ENCODE data around the gene RBSN.

Gene RBSN

GRCh38 chr3:15107075-15107947 lies 8.4 kb upstream of the RBSN start:
- no peak overlapping the region for H3K27ac ChIP-seq
- no peak for DNase-seq
- no peaks in the 10 kb centered on the region for H3K27me3 ChIP-seq (replicated peaks)
- H3K4me3 ChIP-seq (ENCODE audit: low read depth, low read length) = no peak overlapping the region
- TF ChIP-seq CTCF (IDR thresholded peaks at IDR 0.05; ENCODE audit: low read depth, low read length, missing control alignments) = no peak
- H3K36me3 ChIP-seq (replicated peaks) = no peaks in the 10 kb centered on the region
- in situ Hi-C loops (cut with HindIII; ENCODE audit: low pct_ligation_motif_present, low sequenced_read_pairs) = no loop called here

- TF ChIP-seq CTCF (IDR thresholded peaks at IDR 0.05; ENCODE audit: low read depth, low read length, missing control alignments) = no peak
- in situ Hi-C loops (cut with HindIII; ENCODE audit: low pct_ligation_motif_present, low sequenced_read_pairs) = no loop called here
Measured at GRCh38 chr3:15102836-15103235, 3.9 kb upstream of the RBSN start.

GRCh38 chr3:15102256-15102655 lies 3.3 kb upstream of the RBSN start:
- no peaks in the 10 kb centered on the region for H3K36me3 ChIP-seq (replicated peaks)
- in situ Hi-C loops (cut with HindIII; ENCODE audit: low pct_ligation_motif_present, low sequenced_read_pairs) = no loop called here
- no peaks in the 10 kb centered on the region for H3K27me3 ChIP-seq (replicated peaks)
- TF ChIP-seq CTCF (IDR thresholded peaks at IDR 0.05; ENCODE audit: low read depth, low read length, missing control alignments) = no peak
- H3K4me3 ChIP-seq (ENCODE audit: low read depth, low read length) = no peak overlapping the region
- no peak overlapping the region for H3K27ac ChIP-seq
- no peak for DNase-seq

More at GRCh38 chr3:15102836-15103235, 3.9 kb upstream of the RBSN start:
- Histone ChIP-seq H3K27ac (no peak overlapping the region), H3K36me3 (replicated peaks) (no peaks in the 10 kb centered on the region), H3K4me3 (ENCODE audit: low read depth, low read length) (no peak overlapping the region), H3K27me3 (replicated peaks) (no peaks in the 10 kb centered on the region)
- no peak for DNase-seq

- TF ChIP-seq CTCF (IDR thresholded peaks at IDR 0.05; ENCODE audit: low read depth, low read length, missing control alignments) = no peak
- Histone ChIP-seq H3K36me3 (replicated peaks) (peaks cover 10% of the 10 kb centered on the region), H3K27me3 (replicated peaks) (no peaks in the 10 kb centered on the region), H3K27ac (peak overlapping the region; percentile 88), H3K4me3 (ENCODE audit: low read depth, low read length) (peak overlapping the region; percentile 98)
- no peak for DNase-seq
- in situ Hi-C loops (cut with HindIII; ENCODE audit: low pct_ligation_motif_present, low sequenced_read_pairs) = no loop called here
Measured at GRCh38 chr3:15099364-15100098, 583 bp upstream of the RBSN start.

GRCh38 chr3:15097891-15098290 lies 1.1 kb downstream of the RBSN start:
- in situ Hi-C loops (cut with HindIII; ENCODE audit: low pct_ligation_motif_present, low sequenced_read_pairs) = no loop called here
- H3K27me3 ChIP-seq (replicated peaks) = no peaks in the 10 kb centered on the region

More at GRCh38 chr3:15097891-15098290, 1.1 kb downstream of the RBSN start:
- DNase-seq = peak; percentile 3
- no peak for TF ChIP-seq CTCF (IDR thresholded peaks at IDR 0.05; ENCODE audit: low read depth, low read length, missing control alignments)
- Histone ChIP-seq H3K27ac (no peak overlapping the region), H3K36me3 (replicated peaks) (peaks cover 13% of the 10 kb centered on the region), H3K4me3 (ENCODE audit: low read depth, low read length) (peak overlapping the region; percentile 98)

All from brain microvascular endothelial cell (primary cell).